Brain microvascular endothelial cell (primary cell): ENCODE measurements around the gene GCHFR.

Experiments used
- DNase-seq: peaks from one replicate; pipeline ENCODE4 v3.0.0-alpha.2; 2020
- H3K27ac ChIP-seq: fragments of 250-450 bp; sonication (Bioruptor Pico); 2 replicates; pipeline ENCODE4 v1.5.1; 2020; ENCODE audit warnings: mild to moderate bottlenecking, moderate library complexity
- H3K27me3 ChIP-seq: fragments of 250-450 bp; sonication (Bioruptor Pico); replicated peaks from 2 replicates; pipeline ENCODE4 v1.5.1; 2020; ENCODE audit warnings: mild to moderate bottlenecking
- H3K36me3 ChIP-seq: fragments of 250-450 bp; sonication (Bioruptor Pico); replicated peaks from 2 replicates; pipeline ENCODE4 v1.5.1; 2020; ENCODE audit warnings: mild to moderate bottlenecking
- H3K4me3 ChIP-seq: 2 replicates; pipeline ENCODE4 v1.5.1; 2011; ENCODE audit warnings: low read depth, mild to moderate bottlenecking, control low read depth, low read length, moderate library complexity
- CTCF ChIP-seq: IDR thresholded peaks from 2 replicates; pipeline ENCODE4 v1.5.1; 2011; ENCODE audit warnings: low read depth, mild to moderate bottlenecking, moderate library complexity, low read length, control low read depth, inconsistent platforms; ENCODE audit errors: missing control alignments
- in situ Hi-C: cut with HindIII; loops from 2 replicates; pipeline ENCODE4 v1.10.0; 2017; ENCODE audit warnings: low sequenced_read_pairs, low pct_ligation_motif_present

The GCHFR gene

GRCh38 chr15:40763801-40764628, at the start of gene GCHFR:
TSS of gene GCHFR (plus strand) at chr15:40764068. CDS start at chr15:40764181, 113 bp downstream.
- Histone ChIP-seq H3K4me3 (peak within 1 kb of the TSS; percentile 50), H3K36me3 (no peaks in the 10 kb centered on the region), H3K27ac (no peak within 1 kb of the TSS), H3K27me3 (no peaks in the 10 kb centered on the region)
- in situ Hi-C loops, result no loop called here
- peak; percentile 42 for TF ChIP-seq CTCF
- peak; percentile 18 for DNase-seq

- H3K27ac ChIP-seq, result no peak overlapping the region
- H3K27me3 ChIP-seq, result no peaks in the 10 kb centered on the region
- no peak for DNase-seq
- H3K36me3 ChIP-seq, result no peaks in the 10 kb centered on the region
- no peak for TF ChIP-seq CTCF
- in situ Hi-C loops, result no loop called here
- no peak overlapping the region for H3K4me3 ChIP-seq
These were observed 49.7 kb upstream of the GCHFR start for GRCh38 chr15:40714144-40714543.

- TF ChIP-seq CTCF, result no peak
- no peak for DNase-seq
- H3K27ac ChIP-seq, result no peak overlapping the region
- H3K27me3 ChIP-seq, result no peaks in the 10 kb centered on the region
- no peak overlapping the region for H3K4me3 ChIP-seq
- in situ Hi-C loops, result no loop called here
- H3K36me3 ChIP-seq, result no peaks in the 10 kb centered on the region
These were observed 47.7 kb upstream of the GCHFR start for GRCh38 chr15:40716165-40716564.

GRCh38 chr15:40721701-40722100, 42.2 kb upstream of the GCHFR start:
- H3K27me3 ChIP-seq, result no peaks in the 10 kb centered on the region
- no peak for DNase-seq
- H3K27ac ChIP-seq, result no peak overlapping the region
- in situ Hi-C loops, result no loop called here
- H3K4me3 ChIP-seq, result no peak overlapping the region
- no peak for TF ChIP-seq CTCF
- H3K36me3 ChIP-seq, result no peaks in the 10 kb centered on the region

- no peak overlapping the region for H3K27ac ChIP-seq
- no peak for DNase-seq
- no peaks in the 10 kb centered on the region for H3K36me3 ChIP-seq
- H3K27me3 ChIP-seq, result no peaks in the 10 kb centered on the region
- in situ Hi-C loops, result no loop called here
- no peak for TF ChIP-seq CTCF
- H3K4me3 ChIP-seq, result no peak overlapping the region
These were observed 41.5 kb upstream of the GCHFR start for GRCh38 chr15:40722354-40722753.

GRCh38 chr15:40722934-40723333, 40.9 kb upstream of the GCHFR start:
- TF ChIP-seq CTCF, result no peak
- in situ Hi-C loops, result no loop called here
- no peaks in the 10 kb centered on the region for H3K36me3 ChIP-seq
- no peak overlapping the region for H3K27ac ChIP-seq
- no peaks in the 10 kb centered on the region for H3K27me3 ChIP-seq
- no peak for DNase-seq
- H3K4me3 ChIP-seq, result no peak overlapping the region
